LNCAP (cell line): Measurements from ENCODE around the gene ACCSL.
A peak's percentile ranks its signal among the peaks of the same experiment; 100 is the strongest.

ENCODE experiments used
- CTCF ChIP-seq: fragments of 450-650 bp; IDR thresholded peaks from 2 replicates; pipeline ENCODE4 v1.5.1; 2017; ENCODE audit warnings: mild to moderate bottlenecking

The ACCSL gene

GRCh38 chr11:44090539-44090938 lies 42.8 kb downstream of the ACCSL start:
- TF ChIP-seq CTCF = no peak

- TF ChIP-seq CTCF = peak; percentile 80
These were observed 46.6 kb downstream of the ACCSL start for GRCh38 chr11:44094260-44094868.

- TF ChIP-seq CTCF = peak; percentile 89
These were observed 48.0 kb downstream of the ACCSL start, which contains the start of gene EXT2 for GRCh38 chr11:44095506-44096359. EXT2 (plus strand) TSS chr11:44095678; CDS start chr11:44107713, 12,035 bp downstream.

GRCh38 chr11:44096360-44097185 lies 48.8 kb downstream of the ACCSL start:
- no peak for TF ChIP-seq CTCF

- TF ChIP-seq CTCF = no peak
These were observed 50.0 kb downstream of the ACCSL start for GRCh38 chr11:44097821-44098220.

GRCh38 chr11:44101098-44101497 lies 53.3 kb downstream of the ACCSL start:
- TF ChIP-seq CTCF = no peak

GRCh38 chr11:44104481-44105294 lies 56.9 kb downstream of the ACCSL start:
- no peak for TF ChIP-seq CTCF
